ENCODE measurements around the gene F5. TPM values are rescaled to one million over a fixed set of nuclear protein-coding genes. Genes with fewer than 3 reads are reported as not detected.
"Not testable (repeated sequence)": the region's sequence is repeated elsewhere in the genome, so short reads cannot be mapped to it uniquely, and the experiment has no call there.

The F5 gene
- total RNA-seq, 2 donors from 2014 or later = 0.33 to 4.2 TPM

- DNase-seq (no peak), ATAC-seq (no peak)
- H3K9me3 ChIP-seq = no peaks in the 10 kb centered on the region
- H3K36me3 ChIP-seq (replicated peaks in 1 of 2; ENCODE audit: insufficient read depth in 1 of 2, low read depth in 2 of 2) = no peaks in the 10 kb centered on the region
- no peaks in the 10 kb centered on the region for H3K4me1 ChIP-seq
- intact Hi-C loops (cut with DNase I) = no loop called here
- WGBS, 2 donors = 38 to 49% methylated on average over 2 of the region's 2 CpGs
- no peaks in the 10 kb centered on the region for H3K27me3 ChIP-seq
- H3K4me3 ChIP-seq = no peak overlapping the region
- TF ChIP-seq CTCF (IDR thresholded peaks at IDR 0.05) = no peak
- no peak for TF ChIP-seq POLR2A (IDR thresholded peaks at IDR 0.05)
- no peak overlapping the region for H3K27ac ChIP-seq
These were observed 40.8 kb downstream of the F5 start for GRCh38 chr1:169545472-169545871.

- Histone ChIP-seq H3K27ac (no peak overlapping the region), H3K4me1 (no peaks in the 10 kb centered on the region), H3K36me3 (replicated peaks in 1 of 2; ENCODE audit: insufficient read depth in 1 of 2, low read depth in 2 of 2) (no peaks in the 10 kb centered on the region), H3K9me3 (no peaks in the 10 kb centered on the region), H3K4me3 (no peak overlapping the region), H3K27me3 (no peaks in the 10 kb centered on the region)
- TF ChIP-seq POLR2A (IDR thresholded peaks at IDR 0.05) (no peak), CTCF (IDR thresholded peaks at IDR 0.05) (no peak)
- intact Hi-C loops (cut with DNase I) = no loop called here
- ATAC-seq (no peak), DNase-seq (no peak)
- 63 to 64% methylated on average over 3 of the region's 3 CpGs for WGBS, 2 donors
These were observed 47.0 kb downstream of the F5 start for GRCh38 chr1:169538998-169539871.

- ATAC-seq (no peak), DNase-seq (no peak)
- H3K4me1 ChIP-seq = peaks cover under 1% of the 10 kb centered on the region
- intact Hi-C loops (cut with DNase I) = no loop called here
- whole genome bisulfite sequencing, 2 donors = 84 to 88% methylated on average over 2 of the region's 2 CpGs
- H3K27ac ChIP-seq = no peak overlapping the region
- no peak overlapping the region for H3K4me3 ChIP-seq
- no peaks in the 10 kb centered on the region for H3K9me3 ChIP-seq
- no peaks in the 10 kb centered on the region for H3K27me3 ChIP-seq
- H3K36me3 ChIP-seq (replicated peaks in 1 of 2; ENCODE audit: insufficient read depth in 1 of 2, low read depth in 2 of 2) = no peaks in the 10 kb centered on the region
- no peak for TF ChIP-seq CTCF (IDR thresholded peaks at IDR 0.05)
- no peak for TF ChIP-seq POLR2A (IDR thresholded peaks at IDR 0.05)
These were observed 51.6 kb downstream of the F5 start for GRCh38 chr1:169534653-169535052.

- H3K27me3 ChIP-seq; H3K27ac ChIP-seq; H3K36me3 ChIP-seq (replicated peaks in 1 of 2; ENCODE audit: insufficient read depth in 1 of 2, low read depth in 2 of 2); DNase-seq; H3K9me3 ChIP-seq; intact Hi-C loops (cut with DNase I); H3K4me3 ChIP-seq; ATAC-seq: not testable (repeated sequence)
- peaks cover 11% of the 10 kb centered on the region for H3K4me1 ChIP-seq
- WGBS, 2 donors = 84 to 85% methylated on average over 9 of the region's 9 CpGs
These were observed 52.6 kb downstream of the F5 start for GRCh38 chr1:169533528-169534190.

- DNase-seq (no peak), ATAC-seq (no peak)
- intact Hi-C loops (cut with DNase I) = no loop called here
- no peak overlapping the region for H3K27ac ChIP-seq
- no peaks in the 10 kb centered on the region for H3K27me3 ChIP-seq
- TF ChIP-seq CTCF (IDR thresholded peaks at IDR 0.05) = no peak
- peaks cover 33% of the 10 kb centered on the region for H3K4me1 ChIP-seq
- no peaks in the 10 kb centered on the region for H3K9me3 ChIP-seq
- WGBS, 2 donors = 78 to 90% methylated on average over 3 of the region's 3 CpGs
- no peak overlapping the region for H3K4me3 ChIP-seq
- no peaks in the 10 kb centered on the region for H3K36me3 ChIP-seq (replicated peaks in 1 of 2; ENCODE audit: insufficient read depth in 1 of 2, low read depth in 2 of 2)
These were observed 55.8 kb downstream of the F5 start for GRCh38 chr1:169530448-169530847.
